Measurements from ENCODE around the gene NRXN3.

The NRXN3 gene

DNA sequence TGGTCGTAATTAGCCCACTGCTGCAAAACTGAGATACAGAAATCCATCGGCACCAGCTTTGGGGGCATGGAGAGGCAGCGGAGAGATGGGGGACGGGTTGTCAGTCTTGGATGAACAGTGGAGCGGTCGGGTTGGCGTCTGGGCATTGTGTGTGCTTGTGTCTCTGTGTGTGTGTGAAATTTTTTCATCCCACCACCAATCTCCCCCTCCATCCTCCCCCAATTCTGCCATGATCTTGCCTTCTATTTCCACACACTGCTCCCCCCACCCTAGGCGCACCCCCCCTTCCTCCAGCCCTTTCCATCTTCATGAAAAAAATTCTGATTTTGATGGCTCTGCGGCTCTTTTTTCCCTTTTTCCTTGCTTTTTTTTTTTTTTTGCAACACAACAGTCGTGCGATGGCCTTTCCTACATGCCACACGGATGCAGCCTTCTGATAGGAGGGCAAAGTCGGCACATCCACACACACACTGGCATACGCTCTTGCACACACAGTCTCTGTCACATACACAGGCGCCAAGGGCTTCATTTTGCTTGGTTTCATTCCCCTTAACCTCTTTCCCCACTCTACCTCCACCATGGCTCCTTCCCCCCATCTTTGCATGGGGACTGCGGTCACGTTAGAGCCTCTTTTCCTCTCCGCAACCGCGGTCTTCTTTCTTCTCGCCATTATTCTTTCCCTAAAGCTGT lies 3.3 kb downstream of the NRXN3 start:
- no peak for DNase-seq (ENCODE audit: low read depth, low spot score)

GRCh38 chr14:78175412-78175811 lies 5.2 kb downstream of the NRXN3 start:
- no peak for DNase-seq (ENCODE audit: low read depth, low spot score)

DNA sequence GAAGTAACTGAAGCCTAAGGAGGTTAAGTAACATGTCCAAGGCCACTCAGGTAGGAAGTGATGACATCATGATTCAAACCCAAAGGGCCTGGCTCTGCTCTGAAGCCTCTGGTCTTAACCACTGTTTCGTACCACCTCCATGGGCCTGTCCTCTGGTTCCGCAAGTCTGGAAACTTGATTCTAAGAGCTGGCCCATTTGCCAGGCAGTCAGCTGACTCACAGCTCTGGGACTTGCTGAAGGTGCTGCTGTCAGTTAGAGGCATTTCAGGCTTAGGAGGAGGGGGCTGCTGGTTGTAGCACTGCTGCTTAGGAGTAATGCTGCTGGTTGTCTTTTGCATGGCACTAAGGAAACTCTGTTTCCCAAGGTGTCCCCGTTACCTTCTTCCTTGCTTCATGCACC lies 7.9 kb downstream of the NRXN3 start:
- no peak for DNase-seq (ENCODE audit: low read depth, low spot score)

- DNase-seq (ENCODE audit: low read depth, low spot score), result no peak
Observed at GRCh38 chr14:78178971-78179370, 8.8 kb downstream of the NRXN3 start.

GRCh38 chr14:78181270-78181669 lies 11.1 kb downstream of the NRXN3 start:
- no peak for DNase-seq (ENCODE audit: low read depth, low spot score)

DNA sequence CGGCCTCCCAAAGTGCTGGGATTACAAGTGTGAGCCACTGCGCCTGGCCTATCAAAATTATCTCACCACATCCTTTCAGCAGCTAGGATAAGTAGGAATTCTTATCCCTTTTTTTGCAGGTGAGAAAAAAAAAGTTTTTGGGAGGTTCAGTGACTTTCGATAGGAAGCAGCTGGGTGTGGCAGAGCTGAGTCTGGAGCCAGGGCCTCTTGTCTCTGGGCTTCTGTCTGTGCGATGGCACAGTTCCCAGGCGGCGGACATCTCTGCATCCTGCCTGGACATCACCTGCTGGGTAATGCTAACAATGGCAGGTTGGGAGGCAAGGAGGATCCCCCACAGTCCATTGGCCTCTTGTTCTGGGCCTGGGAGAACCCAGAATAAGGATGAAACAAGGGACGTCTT lies 12.5 kb downstream of the NRXN3 start:
- DNase-seq (ENCODE audit: low read depth, low spot score), result no peak

DNA sequence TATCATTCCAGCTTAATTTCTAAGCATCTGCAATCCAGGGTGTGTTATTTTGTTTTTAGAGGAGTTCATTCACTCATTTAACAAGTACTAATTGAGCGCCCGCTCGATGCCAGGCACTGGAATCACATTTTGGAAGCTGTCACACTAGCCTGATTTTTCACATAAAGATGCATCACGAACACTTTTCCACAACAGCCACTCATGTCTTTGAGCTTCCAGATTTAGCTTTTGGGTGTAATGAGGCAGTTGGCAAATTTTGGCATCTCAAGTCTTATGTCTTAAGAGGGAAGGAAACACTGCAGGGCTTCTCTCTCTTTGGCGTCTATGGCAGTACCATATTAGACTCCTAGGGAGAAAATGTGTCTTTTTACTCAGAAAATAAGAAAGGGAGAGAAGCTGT lies 14.0 kb downstream of the NRXN3 start:
- DNase-seq (ENCODE audit: low read depth, low spot score), result no peak

DNA sequence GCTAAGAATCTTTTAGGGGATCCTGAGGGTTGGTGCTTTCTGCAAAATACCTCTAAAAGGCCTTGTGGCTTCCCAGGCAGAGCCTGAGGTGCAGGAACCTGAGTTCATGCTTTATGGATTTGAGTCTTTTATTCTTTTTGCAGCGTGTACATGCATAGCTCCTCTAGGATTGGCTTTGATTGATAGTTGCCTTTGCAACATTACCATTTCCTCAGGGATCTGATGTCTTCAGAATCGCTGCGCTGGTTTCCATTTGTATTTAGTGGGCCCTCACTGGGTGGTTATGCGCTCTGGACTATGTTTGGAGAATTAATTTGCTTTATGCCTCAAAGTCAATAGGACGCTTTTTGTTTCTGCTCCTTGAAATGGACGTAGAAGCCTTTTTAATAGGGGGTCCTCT lies 16.1 kb downstream of the NRXN3 start:
- DNase-seq (ENCODE audit: low read depth, low spot score), result no peak

GRCh38 chr14:78188882-78189281 lies 18.7 kb downstream of the NRXN3 start:
- DNase-seq (ENCODE audit: low read depth, low spot score), result no peak

GRCh38 chr14:78195431-78195830 lies 25.3 kb downstream of the NRXN3 start:
- DNase-seq (ENCODE audit: low read depth, low spot score), result no peak

DNA sequence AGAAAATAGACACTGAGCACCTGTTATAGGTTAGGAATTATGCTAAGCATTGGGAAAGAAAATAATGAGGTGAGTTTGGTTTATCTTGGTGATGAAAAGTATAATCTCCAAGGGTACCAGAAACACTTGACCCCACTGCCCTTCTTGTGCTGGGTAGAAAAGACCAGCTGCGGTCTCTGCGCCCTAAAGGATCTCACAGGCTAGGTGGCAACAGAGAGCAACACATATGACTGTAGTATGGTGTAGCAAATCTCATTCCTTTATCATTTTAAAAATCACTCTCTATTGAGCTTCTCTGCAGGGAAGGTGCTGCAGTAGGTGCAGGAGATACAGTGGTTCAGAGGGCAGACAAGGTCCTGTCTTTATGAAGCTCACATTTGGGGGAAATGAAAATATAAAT lies 26.1 kb downstream of the NRXN3 start:
- DNase-seq (ENCODE audit: low read depth, low spot score), result no peak

GRCh38 chr14:78197051-78197450 lies 26.9 kb downstream of the NRXN3 start:
- DNase-seq (ENCODE audit: low read depth, low spot score), result no peak

GRCh38 chr14:78202163-78202562 lies 32.0 kb downstream of the NRXN3 start:
- DNase-seq (ENCODE audit: low read depth, low spot score), result no peak

DNA sequence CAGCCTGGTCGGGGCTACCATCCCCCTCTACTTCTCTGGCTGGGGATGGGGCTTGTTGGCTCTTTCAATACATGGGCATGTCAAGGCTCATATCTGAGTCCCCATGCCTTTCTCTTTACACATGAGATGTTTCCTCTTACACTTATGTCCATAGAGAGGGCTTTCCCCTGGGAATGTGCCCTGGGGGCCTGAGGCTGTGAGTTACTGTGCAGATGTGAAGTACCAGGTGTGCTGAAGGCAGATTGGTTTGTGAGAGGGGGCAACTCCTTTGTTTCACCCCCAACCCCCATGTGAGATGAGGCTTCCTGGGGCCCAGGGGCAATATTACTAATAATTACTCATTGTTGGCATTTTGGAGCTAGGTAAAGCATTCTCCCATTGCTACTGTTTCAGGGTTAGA lies 32.8 kb downstream of the NRXN3 start:
- DNase-seq (ENCODE audit: low read depth, low spot score), result no peak

DNA sequence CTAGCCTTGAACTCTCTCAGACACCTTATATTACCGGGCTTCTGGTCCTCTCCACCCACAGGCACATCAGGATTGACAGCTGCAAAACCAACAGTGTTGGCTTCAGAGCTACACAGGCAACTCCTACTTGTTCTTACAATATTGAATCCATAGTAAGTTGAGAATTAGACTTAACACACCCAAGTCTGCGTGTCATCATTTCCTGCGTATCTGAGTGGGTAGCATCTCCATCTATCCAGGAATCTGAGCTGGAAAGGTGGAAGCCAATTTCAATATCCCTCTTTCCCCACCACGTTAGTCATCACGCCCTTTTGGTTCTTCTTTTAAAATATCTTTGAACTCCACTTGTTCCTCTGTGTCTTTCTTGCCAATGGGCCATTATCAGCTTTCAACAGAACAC lies 37.2 kb downstream of the NRXN3 start:
- DNase-seq (ENCODE audit: low read depth, low spot score), result no peak

GRCh38 chr14:78220273-78220672 lies 50.1 kb downstream of the NRXN3 start:
- no peak for DNase-seq (ENCODE audit: low read depth, low spot score)

- no peak for DNase-seq (ENCODE audit: low read depth, low spot score)
Observed at GRCh38 chr14:78222746-78223145, 52.6 kb downstream of the NRXN3 start.

GRCh38 chr14:78227248-78228077 lies 57.3 kb downstream of the NRXN3 start:
- DNase-seq (ENCODE audit: low read depth, low spot score), result no peak

- no peak for DNase-seq (ENCODE audit: low read depth, low spot score)
Observed at GRCh38 chr14:78228702-78229327, 58.6 kb downstream of the NRXN3 start.

DNA sequence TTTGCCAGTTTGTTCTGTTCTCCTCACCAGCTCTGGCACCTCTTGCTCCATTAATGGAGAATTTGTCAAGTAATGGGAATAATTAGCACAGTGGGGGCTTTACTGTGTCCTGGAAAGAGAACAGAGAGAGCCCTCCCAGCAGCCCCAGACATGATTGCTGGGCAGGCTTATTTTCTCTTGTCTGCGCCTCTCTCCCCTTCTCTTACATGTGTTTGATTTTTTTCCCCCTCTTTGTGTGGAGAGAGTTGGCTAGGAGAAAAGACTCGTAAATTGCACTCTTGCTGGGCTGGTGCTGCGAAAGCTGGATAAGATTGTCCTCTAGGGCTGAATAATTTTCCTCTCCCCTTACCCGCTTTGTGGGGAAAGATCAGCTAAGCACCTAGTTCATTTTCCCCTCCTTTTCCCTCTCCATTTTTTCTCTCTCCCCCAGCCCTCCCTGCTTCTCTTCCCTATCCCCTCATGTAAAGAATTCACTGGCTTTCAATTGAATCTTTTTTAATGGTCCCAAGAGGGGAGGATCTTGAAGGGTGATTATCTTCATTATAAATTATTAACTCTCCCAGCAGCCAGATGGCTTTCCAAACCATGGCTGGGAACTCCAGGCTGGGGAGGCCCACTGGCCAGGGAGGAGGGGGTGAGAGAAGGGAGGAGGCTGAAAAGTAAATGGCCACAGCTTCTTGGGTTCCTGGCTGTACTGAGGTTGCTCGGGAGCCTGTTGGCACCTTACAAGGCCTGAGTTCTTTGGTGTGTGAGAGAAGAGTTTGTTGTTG lies 62.2 kb downstream of the NRXN3 start:
- DNase-seq (ENCODE audit: low read depth, low spot score), result no peak

- no peak for DNase-seq (ENCODE audit: low read depth, low spot score)
Observed at GRCh38 chr14:78238141-78238540, 68.0 kb downstream of the NRXN3 start.

DNA sequence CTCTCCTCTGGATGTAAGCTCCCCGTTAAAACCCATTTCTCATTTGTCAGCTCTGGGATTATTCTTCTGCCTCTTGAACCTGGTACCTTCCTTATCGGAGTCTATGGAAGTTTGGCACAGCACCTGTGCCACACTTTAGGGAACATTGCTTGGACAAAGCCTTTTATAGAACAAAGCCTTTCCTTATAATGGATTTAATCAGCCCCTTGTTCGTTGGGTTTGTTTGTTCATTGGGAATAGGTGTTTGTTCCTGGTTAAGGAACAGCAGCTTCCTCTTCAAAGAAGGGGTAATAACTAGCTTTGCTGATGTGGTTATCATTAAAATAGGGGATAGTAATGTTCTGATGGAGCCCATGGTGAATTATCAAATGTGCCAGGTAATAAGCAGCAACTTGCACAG lies 70.4 kb downstream of the NRXN3 start:
- no peak for DNase-seq (ENCODE audit: low read depth, low spot score)

Data from astrocyte of the hippocampus (primary cell).